DMS79 (cell line): ENCODE data around the gene HOXC12.

Source experiments
- DNase-seq: peaks from one replicate; lab custom pipeline; 2025; lab: John Stamatoyannopoulos, UW

Gene HOXC12

DNA sequence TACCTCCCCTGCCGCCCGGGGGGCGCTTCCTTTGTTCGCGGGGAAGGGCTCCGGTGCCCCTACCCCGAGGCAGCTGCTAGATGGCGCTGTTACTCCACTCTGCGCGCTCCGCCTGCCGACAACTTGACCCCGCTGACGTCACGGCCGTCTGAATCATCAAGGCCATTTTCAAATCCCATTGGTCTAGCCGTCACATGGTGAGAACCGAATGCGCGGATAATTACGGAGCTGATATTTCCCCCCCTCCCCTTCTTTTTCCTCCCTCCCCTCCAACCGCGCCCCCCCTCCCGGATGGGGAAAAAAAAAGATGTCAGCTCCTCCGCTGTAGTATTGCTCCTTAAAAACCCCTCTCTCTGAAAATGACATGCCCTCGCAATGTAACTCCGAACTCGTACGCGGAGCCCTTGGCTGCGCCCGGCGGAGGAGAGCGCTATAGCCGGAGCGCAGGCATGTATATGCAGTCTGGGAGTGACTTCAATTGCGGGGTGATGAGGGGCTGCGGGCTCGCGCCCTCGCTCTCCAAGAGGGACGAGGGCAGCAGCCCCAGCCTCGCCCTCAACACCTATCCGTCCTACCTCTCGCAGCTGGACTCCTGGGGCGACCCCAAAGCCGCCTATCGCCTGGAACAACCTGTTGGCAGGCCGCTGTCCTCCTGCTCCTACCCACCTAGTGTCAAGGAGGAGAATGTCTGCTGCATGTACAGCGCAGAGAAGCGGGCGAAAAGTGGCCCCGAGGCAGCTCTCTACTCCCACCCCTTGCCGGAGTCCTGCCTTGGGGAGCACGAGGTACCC, 30.4 kb downstream of the HOXC12 start, which contains the start of gene HOXC10:
Gene HOXC10 (plus strand): TSS at position 246 of the 791 bp plus-strand sequence. CDS start 114 bp downstream, at position 360.
- DNase-seq = peak; percentile 58

DNA sequence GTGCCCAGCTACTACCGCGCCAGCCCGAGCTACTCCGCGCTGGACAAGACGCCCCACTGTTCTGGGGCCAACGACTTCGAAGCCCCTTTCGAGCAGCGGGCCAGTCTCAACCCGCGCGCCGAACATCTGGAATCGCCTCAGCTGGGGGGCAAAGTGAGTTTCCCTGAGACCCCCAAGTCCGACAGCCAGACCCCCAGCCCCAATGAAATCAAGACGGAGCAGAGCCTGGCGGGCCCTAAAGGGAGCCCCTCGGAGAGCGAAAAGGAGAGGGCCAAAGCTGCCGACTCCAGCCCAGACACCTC, 30.9 kb downstream of the HOXC12 start:
- no peak for DNase-seq

DNA sequence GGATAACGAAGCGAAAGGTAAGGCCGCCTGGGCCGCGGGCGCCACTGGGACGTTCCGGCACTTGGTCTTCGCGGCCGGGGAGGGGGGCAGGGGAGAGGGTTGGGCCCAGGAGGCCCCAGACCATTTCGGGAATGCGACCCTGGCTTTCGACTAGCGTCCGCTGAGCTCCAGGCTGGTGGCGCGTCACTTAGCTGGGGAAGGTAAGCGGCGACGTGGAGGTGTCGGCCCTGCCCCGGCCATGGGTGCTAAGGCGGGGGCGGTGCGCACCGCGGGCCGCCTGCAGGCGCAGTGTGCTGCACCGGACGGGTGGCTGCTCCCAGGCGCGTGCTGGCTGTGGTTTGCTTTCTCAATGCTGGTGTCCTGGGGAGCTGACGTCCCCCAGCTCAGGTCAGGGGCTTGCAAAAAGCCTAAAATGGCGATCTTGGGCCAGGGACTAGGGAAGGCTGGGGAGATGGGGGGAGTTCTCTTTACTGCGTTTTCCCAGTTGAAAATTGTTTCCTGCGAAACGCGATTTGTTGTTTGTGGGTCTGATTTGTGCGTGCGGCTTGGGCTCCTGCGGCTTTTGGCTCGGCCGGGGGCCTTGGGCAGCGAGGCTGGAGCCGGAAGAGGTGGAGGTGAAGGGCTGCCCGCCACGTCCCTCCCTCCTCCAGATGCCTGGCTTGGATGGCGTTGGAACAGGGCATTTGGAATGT, 31.4 kb downstream of the HOXC12 start:
- no peak for DNase-seq

DNA sequence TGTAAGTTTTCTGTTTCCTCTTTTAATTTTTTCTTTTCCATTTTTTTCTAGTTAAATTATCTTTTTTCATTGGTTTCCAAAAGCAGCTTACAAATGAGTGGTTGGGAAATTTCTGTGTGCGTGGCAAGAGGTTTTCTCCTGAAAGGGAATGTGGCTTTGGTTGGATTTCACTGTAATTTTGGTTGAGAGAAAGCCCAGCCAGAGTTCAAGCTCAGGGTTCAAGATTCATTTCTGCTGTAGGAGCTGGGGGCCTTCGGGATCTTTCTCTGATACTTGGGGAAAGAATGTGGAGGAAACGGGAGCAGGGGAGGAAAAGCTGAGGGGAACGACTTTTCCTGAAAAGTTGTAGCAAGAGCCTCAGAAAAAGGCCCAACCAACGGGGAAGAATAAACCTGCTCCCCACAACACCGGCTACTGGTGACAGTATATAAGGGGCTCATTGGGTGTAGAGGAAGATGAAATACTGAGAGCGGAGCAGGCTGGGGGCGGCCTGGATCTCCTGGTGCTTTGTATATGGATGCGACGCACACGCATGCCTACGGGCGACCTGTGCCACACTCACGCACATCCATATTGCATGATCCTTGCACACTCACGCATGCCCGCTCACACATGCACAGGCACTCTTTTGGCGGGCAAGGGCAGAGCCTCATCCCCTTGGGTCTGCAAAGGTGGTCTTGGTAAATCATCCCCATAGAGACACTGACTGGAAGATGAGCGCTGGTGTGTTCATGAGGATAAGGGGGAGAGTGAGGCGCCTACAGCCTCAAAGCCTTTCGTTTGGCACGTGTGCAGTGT, 32.2 kb downstream of the HOXC12 start:
- no peak for DNase-seq

DNA sequence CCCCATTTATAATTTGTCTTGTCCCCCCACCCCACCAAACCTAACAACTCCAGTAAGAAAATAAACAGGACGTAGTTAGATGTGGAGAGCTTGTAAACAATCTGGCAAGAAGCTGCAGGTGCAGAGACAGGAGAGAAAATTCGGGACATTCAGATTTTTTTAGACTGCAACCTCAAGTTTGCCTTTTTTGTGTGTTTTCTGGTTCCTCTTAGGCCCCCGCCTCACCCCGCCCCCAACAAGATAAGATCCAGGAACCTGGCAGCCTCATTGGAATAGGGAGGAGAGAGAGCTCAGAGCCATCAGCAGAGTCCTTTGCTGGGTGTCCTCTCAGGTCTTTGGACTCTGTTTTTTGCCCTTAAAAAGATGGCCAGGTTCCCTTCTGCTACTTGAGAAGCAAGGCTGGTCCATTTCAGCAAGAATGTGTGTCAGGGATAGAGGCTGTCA, 33.1 kb downstream of the HOXC12 start:
- no peak for DNase-seq

DNA sequence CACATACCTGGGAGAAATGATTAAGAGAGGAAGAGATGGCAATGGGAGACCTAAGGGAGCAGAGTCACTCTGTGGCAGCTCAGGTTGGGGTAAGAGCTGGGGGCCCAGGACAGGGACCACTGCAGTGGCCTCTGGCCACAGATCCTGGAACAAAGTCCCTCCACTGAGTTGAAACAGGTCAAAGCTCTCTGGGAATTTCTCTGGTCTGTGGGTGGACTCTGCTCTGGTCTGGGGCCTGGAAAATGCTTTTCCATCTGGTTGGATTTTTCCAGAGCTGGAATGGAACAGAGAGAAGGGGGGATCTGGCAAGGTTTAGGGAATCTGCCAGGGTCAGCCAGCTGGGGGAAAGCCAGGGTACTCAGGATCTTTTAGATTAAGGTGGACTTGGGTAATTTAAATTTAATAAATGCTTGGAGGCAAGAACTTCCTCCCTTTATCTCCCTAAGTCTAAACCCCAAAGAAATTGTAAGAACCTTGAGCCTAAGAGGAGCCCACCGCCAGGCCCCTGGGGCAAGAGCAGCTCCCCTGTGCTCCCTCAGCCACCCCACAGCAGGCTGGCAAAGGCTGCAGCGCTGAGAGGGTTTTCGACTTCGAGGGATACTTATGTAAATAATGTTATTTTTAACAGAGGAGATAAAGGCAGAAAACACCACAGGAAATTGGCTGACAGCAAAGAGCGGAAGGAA, 34.0 kb downstream of the HOXC12 start:
- no peak for DNase-seq

DNA sequence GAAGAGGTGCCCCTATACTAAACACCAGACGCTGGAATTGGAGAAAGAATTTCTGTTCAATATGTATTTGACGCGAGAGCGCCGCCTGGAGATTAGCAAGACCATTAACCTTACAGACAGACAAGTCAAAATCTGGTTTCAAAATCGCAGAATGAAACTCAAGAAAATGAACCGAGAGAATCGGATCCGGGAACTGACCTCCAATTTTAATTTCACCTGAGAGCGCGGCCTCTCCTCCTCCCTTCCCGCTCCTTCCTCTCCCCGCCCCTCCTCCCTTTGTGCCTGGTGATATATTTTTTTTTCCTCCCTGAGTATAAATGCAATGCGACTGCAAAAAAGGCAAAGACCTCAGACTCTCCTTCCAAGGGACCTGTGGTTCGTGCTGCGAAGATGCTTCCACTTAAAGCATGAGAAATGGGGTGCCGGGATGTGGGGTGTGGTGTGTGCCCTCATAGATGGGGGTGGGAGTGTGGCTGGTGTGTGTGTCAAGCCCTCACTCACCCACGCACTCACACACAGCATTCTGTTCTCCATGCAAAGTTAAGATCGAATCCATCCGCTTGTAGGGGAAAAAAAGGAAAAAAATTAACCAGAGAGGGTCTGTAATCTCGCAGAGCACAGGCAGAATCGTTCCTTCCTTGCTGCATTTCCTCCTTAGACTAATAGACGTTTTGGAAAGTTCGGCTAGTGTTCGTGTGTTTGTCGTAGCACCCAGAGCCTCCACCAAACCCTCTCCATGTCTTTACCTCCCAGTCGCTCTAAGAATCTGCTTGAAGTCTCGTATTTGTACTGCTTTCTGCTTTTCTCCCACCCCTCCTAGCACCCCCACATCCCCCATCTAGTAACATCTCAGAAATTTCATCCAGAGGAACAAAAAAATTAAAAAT, 34.8 kb downstream of the HOXC12 start:
- DNase-seq = no peak

DNA sequence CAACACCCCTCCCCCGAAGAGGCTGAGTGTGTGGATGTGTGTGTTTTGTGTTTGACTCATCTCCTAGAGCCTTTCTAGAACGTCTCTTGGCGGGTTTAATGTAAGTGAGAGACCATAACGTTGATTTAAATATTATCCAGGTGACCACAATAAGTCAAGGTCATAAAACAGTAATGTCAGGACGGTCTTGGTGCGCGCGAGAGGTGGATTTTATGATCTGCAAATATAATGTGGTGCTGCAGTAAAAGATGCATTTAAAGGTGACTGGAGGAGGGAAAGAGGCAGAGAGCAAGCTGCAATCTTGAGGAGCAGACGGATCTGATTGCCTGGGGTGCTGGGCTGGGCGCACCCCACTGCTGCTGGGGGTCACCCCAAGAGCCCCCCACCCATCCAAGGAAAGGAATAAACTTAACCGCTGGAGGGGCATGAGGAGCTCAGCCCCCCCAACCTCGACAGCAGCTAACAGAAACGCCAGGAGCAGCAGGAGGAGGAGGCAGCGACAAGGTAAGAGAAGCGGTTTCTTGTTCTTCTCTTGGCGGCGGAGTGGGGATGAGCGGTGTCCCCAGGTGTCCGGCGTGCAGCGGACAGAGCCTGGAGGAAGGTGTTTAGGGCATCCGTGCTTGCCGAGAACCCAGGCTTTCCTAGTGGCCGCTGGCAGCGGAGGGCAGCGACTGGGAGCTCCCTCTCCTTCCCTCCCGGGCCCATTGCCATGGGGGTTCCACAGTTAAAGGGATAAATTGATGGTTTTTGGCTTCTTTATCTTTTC, 35.8 kb downstream of the HOXC12 start:
- DNase-seq = no peak

DNA sequence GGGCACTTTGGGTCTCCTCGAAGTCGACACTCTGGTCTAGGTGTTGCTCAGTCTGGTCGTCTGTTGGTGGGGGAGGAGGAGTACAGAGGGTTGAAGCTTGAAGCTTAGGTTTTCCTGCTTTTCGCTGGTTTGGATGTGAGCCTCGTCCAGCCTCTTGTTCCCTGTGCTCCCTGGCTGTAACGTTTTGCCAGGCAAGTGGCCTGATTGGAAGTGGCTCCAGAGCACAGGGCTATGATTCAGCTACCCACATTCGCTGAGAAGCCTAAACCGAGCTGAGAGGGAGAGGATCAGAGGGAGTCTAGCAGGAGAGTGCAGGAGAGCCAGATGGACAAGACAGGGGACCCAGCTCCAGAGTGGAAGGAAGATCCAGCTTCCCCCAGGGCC, 36.4 kb downstream of the HOXC12 start:
- DNase-seq = no peak

DNA sequence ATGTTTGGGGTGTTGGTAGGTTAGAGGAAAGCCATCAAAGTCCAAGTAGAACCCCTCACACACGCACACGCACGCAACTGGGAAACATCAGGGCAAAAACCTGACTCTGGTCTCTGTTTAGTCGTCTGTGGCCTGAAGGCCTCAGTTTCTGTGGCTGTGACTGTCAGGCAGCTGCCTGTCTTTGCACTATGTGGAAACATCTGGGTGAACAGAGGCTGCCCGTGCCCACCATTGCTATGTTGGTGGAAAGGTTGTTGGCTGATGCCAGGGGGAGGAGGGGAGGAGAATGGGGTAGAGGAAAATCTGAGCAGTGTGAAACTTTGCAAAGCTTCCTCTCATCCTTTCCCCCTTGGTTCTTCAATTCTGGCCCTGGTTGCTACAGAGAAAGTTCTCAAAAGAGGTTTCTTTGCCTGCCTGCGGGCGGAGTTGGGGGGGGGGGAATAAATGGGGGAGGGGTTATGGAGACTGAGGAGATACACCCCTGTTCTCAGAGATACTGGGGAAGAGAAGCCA, 37.7 kb downstream of the HOXC12 start:
- no peak for DNase-seq

DNA sequence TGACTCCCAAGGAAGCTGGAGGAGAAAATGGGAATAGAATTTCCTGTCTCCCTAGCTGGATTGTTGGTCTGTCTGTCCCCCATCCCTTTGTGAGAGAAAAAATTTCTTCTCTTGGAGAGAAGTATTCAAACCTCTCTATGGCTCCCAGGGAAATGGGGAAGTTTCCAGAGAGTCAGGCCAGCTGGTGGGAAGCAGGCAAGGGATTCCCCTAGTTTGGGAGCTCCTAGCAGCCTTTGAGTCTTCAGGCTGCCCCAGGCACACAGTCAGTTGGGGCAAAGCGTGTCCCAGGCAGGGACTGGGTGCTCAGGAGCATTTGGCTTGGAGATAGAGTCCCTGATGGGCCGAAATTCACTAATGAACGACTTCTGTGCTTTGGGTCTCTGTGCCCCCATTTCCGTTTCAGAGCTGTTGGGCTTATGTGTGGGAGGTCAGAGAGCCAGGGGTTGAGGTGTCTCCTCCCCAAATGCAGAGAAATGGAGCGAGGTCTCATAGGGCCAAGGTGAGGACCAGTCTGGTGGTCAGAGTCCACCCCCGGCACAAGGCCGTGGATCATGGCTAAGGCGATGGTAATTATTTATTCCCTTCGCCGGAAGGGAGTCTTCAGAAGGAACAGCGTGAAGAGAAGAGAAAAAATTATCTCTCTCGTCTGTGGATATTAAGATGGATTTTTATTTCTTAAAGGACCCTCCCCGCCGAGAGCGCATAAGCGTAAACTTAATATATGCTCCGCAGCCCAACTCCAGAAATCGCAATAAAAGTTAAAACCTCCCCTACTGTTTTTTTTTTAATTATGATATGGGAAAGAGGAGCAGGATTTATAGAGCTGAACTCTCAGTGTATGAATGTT, 38.7 kb downstream of the HOXC12 start:
- DNase-seq = no peak

DNA sequence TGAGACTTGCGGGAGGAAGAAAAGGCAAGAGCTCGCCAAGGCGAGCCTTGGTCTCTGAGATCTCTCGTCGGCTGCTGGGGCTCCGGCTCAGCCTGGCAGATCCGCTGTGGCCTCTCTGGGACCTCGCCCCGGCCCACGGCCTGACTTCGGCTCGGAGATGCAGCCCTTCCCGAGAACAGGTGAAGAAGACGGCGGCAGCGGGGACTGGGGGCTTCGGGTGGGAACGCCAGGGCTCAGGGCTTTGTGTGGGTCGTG, 39.2 kb downstream of the HOXC12 start:
- DNase-seq = no peak

DNA sequence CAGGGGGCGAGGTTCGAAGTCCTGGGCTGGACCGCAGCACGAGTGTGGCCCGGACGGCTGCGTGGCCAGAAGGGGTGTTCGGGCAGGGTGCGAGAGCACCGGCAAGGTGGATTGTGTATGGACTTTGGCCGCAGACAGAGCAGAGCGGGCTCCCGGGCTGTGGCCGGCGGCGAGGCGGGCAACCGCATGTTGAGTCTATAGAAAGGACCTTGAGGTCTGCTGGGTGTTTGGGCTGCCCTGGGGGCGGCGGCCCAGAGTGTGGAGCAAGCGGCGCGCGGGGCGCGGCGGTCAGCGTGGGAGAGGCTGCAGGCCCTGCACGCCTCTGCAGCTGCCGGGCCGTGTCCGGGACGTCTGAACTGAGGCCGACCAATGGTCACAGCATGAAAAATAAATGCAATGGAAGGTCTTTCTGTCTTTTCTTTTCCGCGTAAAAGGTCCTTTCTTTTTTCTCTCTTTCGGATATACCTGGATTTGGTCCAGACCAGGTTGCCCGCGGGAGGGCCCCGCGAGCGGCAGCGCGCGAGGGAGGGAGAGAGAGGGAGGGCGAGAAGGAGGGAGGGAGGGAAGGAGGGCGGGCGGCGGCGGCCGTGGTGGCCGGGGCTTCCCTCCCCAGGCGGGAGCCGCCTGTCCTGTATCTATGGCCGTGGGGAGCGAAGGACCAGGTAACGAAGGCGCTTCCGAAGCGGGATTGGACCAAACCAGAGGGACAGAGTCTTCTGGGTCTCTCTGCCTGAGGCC, 39.7 kb downstream of the HOXC12 start:
- DNase-seq = no peak

DNA sequence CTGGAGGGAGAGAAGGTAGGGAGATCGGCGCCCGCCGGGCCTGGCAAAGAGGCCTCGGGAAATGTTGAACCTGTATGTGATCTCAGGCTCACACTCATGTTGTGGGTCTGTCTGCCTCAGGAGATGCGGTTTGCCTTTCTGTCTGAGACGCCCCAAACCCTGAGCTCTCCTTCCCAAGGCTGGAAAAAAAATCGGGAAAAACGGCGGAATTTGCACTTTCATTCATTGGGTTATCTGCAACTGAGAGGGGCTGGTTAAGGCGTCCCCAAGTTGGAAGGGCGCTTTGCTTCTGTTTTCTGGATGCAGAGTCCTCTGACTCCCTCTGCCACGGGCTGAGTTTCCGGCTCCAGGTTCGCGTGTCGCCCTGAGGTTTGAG, 40.3 kb downstream of the HOXC12 start:
- DNase-seq = no peak

DNA sequence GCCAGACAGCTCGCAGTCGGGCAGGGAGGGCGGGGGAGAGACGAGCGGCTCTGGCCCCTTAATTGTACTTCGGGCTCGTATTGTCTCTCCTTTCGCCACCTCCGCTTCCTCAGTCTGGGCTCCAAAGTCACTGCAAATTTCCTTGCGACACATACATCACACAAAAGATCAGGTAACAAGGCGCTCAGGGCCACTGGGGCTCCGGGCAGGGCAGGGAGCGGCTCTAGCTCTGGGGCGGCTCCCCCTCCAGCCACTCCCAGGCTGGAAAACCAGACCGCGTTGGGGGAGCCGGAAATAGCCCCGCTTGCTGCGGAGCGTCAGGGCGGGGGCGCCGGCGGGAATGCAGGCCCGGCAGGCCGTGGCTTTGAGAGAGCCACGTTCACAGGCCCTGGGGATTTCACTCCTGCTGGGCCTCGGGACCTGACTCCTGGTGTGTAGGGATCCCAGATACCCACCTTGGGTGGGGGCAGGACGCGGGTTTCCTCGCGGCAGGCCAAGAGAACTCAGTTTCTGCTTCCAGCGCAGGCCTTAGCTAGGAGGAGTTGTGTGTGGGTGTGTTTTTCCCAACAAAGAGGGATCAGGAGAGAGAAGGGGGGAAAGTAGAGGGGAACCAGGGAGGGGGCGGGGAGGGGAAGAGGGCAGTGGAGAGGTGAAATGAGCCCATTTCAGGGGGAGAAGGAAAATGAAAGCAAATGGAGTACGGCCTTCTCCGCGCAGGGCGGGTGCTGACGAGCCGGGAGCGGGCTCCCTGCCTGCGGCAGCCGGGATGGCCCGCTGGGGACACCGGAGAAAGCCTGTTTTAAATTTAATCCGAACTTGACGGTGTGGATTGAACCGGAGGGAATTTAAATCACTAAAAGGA, 40.9 kb downstream of the HOXC12 start:
- no peak for DNase-seq

DNA sequence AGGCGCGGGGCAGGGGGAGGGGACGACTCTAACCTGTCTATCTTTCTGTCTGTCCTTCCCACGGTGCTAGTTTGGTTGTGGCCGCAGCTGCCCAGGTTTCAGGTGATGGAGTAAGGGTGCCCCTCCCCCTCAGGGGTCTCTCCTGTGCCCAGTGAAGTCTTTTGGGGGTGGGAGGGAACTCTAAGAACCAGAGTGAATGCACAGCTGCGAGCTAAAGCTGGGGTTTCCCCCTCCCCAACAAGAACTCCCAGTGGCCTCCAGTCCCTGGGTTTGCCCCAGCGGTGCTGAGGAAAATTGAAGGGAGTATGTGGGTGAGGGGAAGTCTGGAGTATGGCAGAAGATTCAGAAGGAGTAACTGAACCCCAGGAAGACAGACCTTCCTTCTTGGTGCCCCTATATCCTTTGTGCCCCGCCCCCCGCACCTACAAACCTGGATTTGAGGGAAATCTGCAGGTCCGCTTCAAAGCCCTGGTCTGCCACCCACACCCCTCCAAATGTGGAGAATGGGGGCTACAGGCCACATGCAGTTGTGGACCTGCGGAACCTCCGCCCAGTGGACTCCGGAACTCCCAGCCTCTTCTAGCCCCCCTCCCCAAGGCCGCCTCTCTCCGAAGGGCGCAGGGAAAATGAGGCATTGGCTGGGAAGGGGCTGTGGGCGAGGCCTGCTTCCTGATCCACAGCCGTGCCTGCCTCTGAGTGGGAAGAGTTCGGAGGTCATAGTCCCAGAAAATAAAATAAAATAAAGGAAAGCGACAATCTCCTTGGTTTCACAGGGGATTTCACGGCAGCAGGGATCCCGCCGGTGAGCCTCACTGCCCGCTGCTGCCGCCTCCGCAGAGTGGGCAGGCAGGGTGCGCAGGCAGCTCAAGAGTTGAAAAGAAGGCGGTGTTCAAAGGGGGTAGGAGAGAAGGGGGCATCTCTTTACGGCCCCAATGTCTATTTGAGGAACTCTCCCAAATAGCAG, 41.8 kb downstream of the HOXC12 start:
- no peak for DNase-seq
